CD4-positive, alpha-beta T cell treated with Interleukin-17A for 1 hour (primary cell): Measurements from ENCODE around the gene CHPF2.
A peak's percentile ranks its signal among the peaks of the same experiment; 100 is the strongest.

Experiments
- DNase-seq: peaks from one replicate; pipeline ENCODE4 v3.0.0-alpha.2; 2020

CHPF2 gene

DNA sequence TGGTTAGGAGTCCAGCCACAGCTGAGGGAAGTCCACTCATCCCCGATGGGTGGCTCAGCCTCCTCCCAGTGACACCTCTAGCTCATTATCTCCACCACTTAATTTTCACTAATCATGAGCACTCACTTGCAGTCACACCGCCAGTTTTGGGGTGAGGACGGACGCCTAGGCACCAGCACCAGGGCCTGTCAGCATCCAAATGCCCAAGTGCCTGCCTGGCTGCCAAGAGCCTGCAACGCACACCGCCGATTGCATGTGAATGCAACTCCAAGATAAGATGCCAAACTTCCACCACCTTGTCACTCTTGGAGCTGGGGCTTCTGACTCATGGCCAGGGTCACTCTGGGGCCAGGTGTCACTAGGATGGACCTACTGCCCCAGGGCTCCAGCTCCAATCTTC, 40.6 kb downstream of the CHPF2 start:
- no peak for DNase-seq

DNA sequence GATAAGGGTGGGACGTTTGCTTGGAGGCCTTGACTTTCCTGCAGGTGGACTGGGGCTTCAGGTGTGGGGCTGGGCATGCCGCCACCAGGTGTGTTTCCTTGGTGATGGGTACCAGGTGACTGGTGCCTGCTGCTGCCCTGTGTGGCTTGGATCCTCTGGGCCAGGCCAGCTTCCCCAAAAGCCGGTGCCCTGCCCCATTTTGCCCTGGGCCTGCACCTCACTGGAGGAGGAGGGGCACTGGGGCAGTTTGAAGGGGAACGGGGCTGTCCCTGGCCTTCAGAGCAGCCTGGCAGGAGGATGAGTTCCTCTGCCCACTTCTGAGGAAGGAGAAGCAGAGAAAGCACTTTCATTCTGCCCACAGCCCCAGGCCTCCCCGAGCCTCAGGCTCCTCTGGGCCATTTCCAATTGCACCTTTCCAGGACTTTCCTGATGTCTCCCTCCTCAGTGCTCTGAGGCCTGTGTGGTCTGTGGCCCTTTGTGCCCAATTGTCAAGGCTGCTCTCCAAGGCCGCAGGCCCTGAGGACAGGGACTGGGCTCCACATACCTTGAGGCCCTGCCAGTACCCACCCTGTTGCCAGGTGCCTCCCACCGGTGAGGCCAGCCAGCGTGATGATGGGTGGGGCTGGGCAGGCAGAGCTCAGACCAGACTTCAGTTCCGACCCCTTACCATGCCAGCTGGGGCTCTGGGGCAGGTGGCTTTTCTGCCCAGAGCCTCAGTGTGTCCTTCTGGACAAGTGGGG, 41.5 kb downstream of the CHPF2 start:
- no peak for DNase-seq

DNA sequence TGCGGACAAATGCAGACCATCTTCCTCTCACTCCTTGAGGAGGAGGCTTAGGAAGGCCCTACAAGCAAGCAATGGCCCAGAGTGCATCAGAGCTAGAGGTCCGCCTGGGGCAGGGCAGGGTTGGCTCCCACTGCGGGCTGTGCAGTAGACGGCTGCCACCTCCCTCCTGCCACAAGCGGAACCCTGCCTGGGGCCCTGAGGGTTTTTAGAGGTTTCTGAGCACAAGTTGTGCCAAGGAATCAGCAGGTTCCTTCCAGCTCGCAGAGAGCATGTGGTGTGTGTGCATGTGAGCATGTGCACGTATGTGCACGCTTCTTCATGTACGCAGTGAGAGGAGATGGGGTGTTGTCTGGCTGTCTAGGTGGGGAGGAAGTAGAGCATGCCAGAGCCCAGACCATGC, 42.1 kb downstream of the CHPF2 start:
- no peak for DNase-seq

DNA sequence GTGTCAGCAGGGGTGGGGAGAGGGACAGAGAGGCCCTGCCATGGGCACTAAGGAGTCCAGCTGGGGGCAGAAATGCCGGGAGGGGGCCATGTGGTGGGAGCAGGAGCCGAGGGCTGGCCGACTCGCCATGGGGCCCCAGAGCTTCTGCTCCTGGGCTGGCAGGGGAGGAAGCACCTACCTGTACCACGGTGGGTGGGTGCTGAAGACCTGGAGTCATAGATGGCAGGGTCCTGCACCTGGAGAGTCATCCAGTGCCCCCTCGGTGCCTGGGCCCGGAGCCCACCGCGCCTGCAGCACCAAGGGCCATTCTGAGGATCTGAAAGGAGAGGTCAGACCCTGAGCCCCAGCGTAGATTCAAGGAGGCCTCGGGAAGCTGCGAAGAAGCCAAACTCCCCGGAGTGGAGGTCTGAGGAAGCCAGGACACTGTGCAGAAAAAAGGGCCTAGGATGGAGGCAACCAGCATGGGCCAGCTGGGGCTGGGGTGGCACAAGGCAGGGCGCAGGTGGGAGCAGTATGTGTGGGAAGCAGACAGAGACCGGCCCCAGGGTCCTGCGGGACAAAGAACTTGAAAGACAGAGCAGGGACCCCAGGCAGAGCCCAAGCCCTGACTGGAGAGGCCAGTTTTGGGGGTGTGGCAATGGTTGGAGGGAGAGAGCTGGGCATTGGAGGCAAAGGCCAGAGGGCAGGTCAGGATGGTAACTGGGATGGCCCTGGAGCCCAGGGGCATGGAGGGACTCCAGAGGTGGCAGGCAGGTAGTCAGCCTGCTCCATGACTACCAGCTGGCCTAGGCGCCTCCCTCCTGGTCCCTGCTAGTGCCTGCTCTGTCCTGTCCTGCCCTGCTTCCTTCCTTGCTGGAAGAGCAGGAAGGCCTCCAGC, 42.9 kb downstream of the CHPF2 start:
- DNase-seq, result no peak

DNA sequence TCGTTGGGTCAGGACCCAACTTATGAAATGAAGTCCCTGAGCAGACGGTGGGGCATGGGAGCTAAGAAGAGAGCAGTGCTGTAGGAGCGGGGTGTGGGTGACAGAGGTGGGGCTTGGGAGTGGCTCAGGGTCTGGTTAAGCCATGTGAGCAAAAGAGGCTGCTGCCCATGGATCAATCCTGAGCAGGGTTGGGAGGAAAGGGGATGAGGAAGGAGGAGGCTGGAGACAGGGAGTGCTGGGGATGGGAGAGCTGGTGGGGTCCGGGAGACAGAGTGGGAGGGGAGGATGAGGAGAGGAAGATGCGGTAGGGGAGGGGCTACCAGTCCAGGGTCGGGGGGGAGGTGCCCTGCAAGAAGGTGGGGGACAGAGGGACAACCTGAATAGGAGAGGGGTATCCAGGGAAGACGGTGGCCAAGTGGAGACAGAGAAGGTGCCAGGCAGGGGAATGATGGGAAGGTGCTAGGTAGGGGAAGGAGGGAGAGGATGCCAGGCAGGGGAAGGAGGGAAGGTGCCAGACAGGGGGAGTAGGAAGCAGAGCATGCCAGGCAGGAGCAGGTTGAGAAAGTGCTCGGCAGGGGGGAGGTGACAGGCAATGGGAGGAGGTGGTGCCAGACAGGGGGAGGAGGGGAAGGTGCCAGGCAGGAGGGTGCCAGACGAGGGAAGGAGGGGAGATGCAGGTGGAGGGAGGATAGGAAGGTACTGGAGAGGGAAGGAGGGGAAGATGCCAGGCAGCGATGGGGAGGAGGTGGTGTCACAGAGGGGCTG, 43.7 kb downstream of the CHPF2 start:
- DNase-seq, result peak; percentile 16

DNA sequence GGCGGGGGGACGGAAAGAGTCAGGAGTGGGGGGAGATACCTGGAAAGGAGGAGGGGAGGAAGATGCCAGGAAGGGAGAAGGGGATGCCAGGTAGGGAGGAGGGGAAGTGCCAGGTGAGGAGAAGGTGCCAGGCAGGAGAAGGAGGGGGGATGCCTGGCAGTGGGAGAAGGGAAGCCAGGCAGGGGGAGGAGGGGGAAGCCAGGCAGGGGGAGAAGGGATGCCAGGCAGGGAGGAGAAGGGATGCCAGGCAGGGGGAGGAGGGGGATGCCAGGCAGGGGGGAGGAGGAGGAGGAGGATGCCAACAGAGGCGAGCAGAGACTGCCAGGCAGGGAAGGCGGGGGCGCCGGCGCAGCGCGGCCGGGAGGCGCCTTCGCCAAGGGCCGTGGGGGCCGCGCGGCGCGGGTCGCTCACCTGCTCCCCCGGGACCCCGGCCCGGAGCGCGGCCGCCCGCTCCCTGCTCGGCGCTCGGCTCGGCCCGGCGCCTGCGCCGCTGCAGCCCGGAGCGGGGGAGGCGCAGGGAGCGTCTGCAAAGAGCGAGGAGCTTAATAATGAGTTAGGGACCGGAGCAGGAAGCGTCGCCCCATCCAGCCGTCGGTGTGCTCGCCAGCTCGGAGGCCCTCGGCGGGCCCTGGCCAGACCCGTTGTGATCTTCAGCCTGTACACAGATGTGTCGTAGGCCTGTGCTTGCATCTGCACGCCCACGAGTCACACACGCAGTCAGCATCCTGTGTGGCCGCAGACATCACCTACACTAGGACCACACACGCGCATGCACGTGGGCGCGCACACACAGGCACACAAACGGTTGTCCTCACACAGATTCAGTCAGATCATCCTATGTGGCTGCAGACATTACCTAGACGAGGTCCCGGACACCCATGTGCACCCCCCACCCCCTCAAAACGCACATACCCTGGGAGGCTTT, 44.6 kb downstream of the CHPF2 start:
- DNase-seq, result peak; percentile 58

DNA sequence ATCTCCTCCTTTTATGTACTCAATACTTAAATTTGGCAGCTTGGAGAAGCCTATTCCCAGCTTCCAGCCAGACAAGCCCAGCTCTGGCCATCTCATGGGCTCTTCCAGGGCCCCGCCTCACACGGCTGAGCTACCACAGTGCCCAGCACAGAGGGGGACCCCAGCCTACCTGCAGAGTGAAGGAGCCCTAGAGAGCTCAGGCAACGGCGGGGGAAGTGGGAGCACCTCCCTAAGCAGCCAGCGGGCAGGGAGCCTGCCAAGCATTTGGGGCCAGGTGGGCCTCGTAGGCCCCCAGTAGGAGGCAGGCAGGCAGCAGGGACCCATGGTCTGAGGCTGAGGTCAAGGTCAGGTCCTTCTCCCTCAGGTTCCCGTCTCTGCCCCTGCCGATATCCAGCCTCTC, 45.3 kb downstream of the CHPF2 start:
- DNase-seq, result no peak

DNA sequence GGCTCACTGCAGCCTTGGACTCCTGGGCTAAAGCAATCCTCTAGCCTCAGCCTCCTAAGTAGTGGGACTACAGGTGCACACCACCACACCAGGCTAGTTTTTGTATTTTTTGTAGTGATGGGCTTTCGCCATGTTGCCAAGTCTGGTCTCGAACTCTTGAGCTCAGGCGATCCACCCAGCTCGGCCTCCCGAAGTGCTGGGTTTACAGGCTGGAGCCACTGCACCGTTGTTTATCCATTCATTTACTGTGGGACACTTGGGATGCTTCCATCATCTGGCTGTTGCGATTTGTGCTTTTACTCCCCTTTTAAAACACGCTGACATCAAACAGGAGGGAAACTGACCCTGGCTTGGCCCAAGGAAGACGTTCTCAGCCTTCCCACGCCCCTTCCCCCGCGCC, 46.7 kb downstream of the CHPF2 start:
- no peak for DNase-seq

DNA sequence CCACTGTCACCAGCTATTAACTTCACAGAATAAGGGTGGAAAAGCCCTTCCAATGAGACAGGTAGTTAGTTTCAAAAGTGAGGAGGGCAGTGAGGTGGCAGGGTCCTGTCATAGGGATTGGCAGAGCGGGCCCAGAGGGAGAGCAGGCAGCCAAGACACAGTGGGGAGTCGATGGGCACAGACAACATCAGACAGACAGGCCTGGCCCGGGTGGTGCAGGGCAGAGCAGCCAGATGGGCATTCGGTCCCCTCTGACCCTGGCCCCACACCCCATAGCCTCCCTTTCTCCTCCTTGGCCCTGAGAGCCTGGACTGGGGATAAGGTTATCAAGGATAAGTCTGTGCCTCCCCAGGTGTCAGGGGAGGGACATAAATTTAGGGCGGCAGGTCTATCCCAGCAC, 47.6 kb downstream of the CHPF2 start:
- no peak for DNase-seq

DNA sequence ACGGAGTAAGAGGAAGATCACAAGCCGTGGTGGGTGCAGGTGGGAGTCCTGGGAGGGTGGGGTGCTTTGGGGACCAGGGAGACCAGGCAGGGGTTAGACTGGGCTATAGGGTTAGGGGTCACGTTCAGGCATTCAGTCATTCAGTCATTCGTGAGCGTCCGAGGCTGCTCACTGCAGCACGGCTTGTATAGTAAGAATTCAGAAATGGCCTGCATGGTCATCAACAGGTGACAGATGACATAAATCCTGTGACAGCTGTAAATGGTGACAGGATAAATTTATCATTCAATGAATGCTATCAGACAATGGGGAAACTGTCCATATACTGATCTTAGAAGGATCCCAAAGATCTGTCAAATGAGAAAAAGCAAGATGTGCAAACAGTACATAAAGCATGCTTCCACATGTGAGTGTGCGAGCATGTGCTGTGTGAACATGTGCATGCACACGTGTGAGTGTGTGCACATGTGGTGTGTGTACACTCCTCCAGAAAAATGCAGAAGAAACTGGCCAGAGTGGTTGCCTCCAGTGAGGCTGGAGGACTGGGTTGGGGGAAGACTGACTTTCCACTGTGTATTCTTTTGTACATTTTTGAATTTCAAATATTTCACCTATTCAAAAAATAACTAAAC, 48.2 kb downstream of the CHPF2 start:
- DNase-seq, result no peak

DNA sequence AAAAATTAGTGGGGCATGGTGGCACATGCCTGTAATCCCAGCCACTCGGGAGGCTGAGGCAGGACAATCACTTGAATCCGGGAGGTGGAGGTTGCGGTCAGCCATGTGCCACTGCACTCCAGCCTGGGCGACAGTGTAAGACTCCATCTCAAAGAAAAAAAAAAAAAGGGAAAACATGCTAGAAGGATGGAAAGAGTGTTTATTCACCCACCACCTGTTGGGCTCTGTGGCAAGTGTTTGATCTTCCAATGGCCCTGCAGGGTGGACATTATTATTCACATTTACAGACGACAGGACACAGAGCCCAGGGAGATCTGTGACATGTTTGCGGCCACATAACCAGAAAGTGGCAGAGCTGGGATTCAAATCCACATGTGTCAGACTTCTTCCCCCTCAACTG, 49.4 kb downstream of the CHPF2 start:
- DNase-seq, result no peak

DNA sequence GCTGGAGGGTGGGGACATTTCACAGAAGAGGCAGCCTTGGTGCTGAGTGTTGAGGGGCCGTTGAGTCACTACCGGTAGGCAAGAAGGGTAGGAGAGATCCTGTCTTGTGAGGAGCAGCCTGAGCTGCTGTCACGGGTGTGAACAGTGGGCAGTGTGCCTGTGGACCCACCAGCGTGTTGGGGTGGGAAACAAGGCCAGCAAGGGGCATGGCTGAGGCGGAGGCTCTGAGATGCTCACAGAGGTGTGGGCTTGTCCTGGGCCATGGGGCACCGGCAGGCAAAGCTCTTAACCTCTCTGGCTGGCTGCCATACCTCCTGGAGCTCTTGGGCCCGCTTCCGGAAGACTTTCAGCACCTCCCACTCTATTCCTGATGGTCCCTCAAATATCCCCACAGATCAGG, 49.8 kb downstream of the CHPF2 start:
- no peak for DNase-seq

DNA sequence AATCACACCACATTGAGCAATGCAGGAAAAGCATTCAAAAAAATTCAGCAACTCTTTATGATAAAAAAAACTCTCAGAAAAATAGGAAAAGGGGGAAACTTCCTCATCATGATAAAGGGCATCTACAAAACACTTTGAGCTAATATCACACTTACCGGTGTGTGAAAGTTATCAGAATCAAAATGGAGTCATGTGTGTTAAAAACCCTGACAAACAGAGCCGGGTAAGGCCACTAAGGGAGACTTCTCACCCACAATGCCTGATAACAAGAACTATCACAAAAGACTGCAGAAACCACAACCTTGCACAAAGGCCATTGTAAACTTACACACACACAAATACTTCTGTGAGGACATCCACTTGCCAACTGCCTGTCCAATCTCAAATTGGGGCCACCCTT, 51.0 kb downstream of the CHPF2 start:
- DNase-seq, result no peak

DNA sequence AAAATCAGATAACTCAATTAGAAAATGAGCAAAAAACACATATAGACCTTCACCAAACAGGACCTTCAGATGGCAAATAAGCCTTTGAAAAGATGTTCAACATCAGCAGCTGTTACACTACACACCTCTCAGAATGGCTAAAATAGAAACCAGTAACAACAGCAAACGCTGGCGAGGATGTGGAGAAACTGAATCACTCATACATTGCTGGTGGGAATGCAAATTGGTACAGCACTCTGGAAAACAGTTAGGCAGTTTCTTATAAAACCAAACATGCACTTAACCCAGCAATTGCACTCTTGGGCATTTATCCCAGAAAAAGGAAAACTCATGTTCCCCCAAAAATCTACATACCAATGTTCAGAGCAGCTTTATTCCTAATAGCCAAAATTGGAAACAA, 53.9 kb downstream of the CHPF2 start:
- DNase-seq, result no peak
